NCI-H2196 treated with DMSO at 0.1 percent for 48 hours (cell line): ENCODE data around the gene DDX46.
A peak's percentile ranks its signal among the peaks of the same experiment; 100 is the strongest.
"Not testable (repeated sequence)": the region's sequence is repeated elsewhere in the genome, so short reads cannot be mapped to it uniquely, and the experiment has no call there.

Experiments
- DNase-seq: peaks from one replicate; lab custom pipeline; 2025; ENCODE audit not compliant: unreplicated experiment; lab: John Stamatoyannopoulos, UW

The DDX46 gene

GRCh38 chr5:134758504-134759341 lies at the start of gene DDX46:
Gene DDX46, plus strand, starts transcription at chr5:134758779. Its CDS starts 160 bp downstream, at chr5:134758939.
- DNase-seq = peak; percentile 94

GRCh38 chr5:134714120-134714519 lies 44.5 kb upstream of the DDX46 start:
- no peak for DNase-seq

- no peak for DNase-seq
Observed at GRCh38 chr5:134714541-134714940, 44.0 kb upstream of the DDX46 start.

GRCh38 chr5:134715466-134715865 lies 43.1 kb upstream of the DDX46 start:
- not testable (repeated sequence) for DNase-seq

- DNase-seq = no peak
Observed at GRCh38 chr5:134724872-134725271, 33.7 kb upstream of the DDX46 start.

- DNase-seq = no peak
Observed at GRCh38 chr5:134732819-134733218, 25.8 kb upstream of the DDX46 start.

- DNase-seq = no peak
Observed at GRCh38 chr5:134735243-134735642, 23.3 kb upstream of the DDX46 start.

GRCh38 chr5:134736173-134736812 lies 22.3 kb upstream of the DDX46 start:
- DNase-seq = no peak

GRCh38 chr5:134738133-134738962 lies 20.2 kb upstream of the DDX46 start, which contains the start of gene CAMLG:
Gene CAMLG, plus strand, starts transcription at chr5:134738548. Its CDS starts 73 bp downstream, at chr5:134738621.
- DNase-seq = peak; percentile 93

GRCh38 chr5:134738963-134739661 lies 19.5 kb upstream of the DDX46 start:
- DNase-seq = peak; percentile 28

GRCh38 chr5:134741052-134741451 lies 17.5 kb upstream of the DDX46 start:
- DNase-seq = no peak

GRCh38 chr5:134742134-134742533 lies 16.4 kb upstream of the DDX46 start:
- DNase-seq = no peak

GRCh38 chr5:134749415-134749814 lies 9.2 kb upstream of the DDX46 start:
- DNase-seq = no peak

GRCh38 chr5:134758176-134758503 lies 439 bp upstream of the DDX46 start:
- DNase-seq = no peak

- not testable (repeated sequence) for DNase-seq
Observed at GRCh38 chr5:134767528-134768291, 9.1 kb downstream of the DDX46 start.

- DNase-seq = no peak
Observed at GRCh38 chr5:134769206-134769605, 10.6 kb downstream of the DDX46 start.

GRCh38 chr5:134772461-134773125 lies 14.0 kb downstream of the DDX46 start:
- no peak for DNase-seq

- no peak for DNase-seq
Observed at GRCh38 chr5:134777366-134777765, 18.8 kb downstream of the DDX46 start.

- DNase-seq = no peak
Observed at GRCh38 chr5:134784241-134784920, 25.8 kb downstream of the DDX46 start.
